ENCODE data around the gene PRPF18.

DNA sequence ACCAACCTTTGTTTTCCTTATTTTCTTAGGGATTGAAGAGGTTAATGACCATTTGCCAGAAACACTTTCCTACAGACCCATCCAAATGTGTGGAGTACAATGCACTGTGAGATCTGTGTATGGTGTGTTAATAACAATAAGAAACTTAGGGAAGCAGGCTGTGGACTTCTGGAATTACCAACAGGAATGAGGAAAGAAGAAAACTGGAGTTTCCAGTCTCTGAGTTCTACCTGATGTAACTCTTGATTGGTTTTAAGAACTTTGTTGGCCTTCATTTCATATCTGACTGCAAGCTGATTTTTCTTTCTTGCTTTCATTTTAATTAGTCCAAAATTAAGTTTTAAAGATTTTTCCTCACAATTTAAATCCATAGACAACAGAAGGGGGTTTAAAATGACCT, 43.5 kb downstream of the PRPF18 start:
- TF ChIP-seq, protein P1, sequence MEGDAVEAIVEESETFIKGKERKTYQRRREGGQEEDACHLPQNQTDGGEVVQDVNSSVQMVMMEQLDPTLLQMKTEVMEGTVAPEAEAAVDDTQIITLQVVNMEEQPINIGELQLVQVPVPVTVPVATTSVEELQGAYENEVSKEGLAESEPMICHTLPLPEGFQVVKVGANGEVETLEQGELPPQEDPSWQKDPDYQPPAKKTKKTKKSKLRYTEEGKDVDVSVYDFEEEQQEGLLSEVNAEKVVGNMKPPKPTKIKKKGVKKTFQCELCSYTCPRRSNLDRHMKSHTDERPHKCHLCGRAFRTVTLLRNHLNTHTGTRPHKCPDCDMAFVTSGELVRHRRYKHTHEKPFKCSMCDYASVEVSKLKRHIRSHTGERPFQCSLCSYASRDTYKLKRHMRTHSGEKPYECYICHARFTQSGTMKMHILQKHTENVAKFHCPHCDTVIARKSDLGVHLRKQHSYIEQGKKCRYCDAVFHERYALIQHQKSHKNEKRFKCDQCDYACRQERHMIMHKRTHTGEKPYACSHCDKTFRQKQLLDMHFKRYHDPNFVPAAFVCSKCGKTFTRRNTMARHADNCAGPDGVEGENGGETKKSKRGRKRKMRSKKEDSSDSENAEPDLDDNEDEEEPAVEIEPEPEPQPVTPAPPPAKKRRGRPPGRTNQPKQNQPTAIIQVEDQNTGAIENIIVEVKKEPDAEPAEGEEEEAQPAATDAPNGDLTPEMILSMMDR (IDR thresholded peaks at IDR 0.05; ENCODE audit: insufficient read depth, low read depth, low read length): no peak
- TF ChIP-seq EZH2 (IDR thresholded peaks at IDR 0.05; ENCODE audit: insufficient read depth, low read length): no peak

All from astrocyte (in vitro differentiated cells and primary cell).